Loucy (cell line): ENCODE data around the gene DDR1.

Experiments used
- H2AFZ ChIP-seq: fragments of 200-600 bp; sonication (generic); 2 replicates; pipeline ENCODE4 v1.6.0; 2016; ENCODE audit warnings: antibody characterized with exemption, mild to moderate bottlenecking, low read length, moderate library complexity
- H3F3A ChIP-seq: fragments of 200-600 bp; 2 replicates; pipeline ENCODE4 v1.6.0; 2016; ENCODE audit warnings: antibody characterized with exemption, low read depth, mild to moderate bottlenecking
- H3K27me3 ChIP-seq: fragments of 200-600 bp; sonication (generic); 2 replicates; pipeline ENCODE4 v1.6.1; 2014; ENCODE audit warnings: low read length, mild to moderate bottlenecking; ENCODE audit not compliant: insufficient read depth, poor library complexity, severe bottlenecking
- H3K36me3 ChIP-seq: fragments of 200-600 bp; sonication (generic); 2 replicates; pipeline ENCODE4 v1.6.1; 2016; ENCODE audit warnings: low read length; ENCODE audit not compliant: insufficient read depth
- H3K4me1 ChIP-seq: fragments of 200-600 bp; sonication (generic); 2 replicates; pipeline ENCODE4 v1.5.1; 2014; ENCODE audit warnings: low read length, mild to moderate bottlenecking; ENCODE audit not compliant: insufficient read depth, poor library complexity, severe bottlenecking
- H3K4me2 ChIP-seq: fragments of 200-600 bp; sonication (generic); 2 replicates; pipeline ENCODE4 v1.6.0; 2014; ENCODE audit warnings: antibody characterized with exemption, low read length, low read depth, mild to moderate bottlenecking; ENCODE audit not compliant: poor library complexity, severe bottlenecking
- H3K4me3 ChIP-seq: fragments of 200-600 bp; sonication (generic); 2 replicates; pipeline ENCODE4 v1.5.1; 2014; ENCODE audit warnings: low read length, mild to moderate bottlenecking, mixed read lengths; ENCODE audit not compliant: poor library complexity, severe bottlenecking
- H3K79me2 ChIP-seq: fragments of 200-600 bp; sonication (generic); 2 replicates; pipeline ENCODE4 v1.6.1; 2014; ENCODE audit warnings: low read length; ENCODE audit not compliant: insufficient read depth
- H3K9ac ChIP-seq: fragments of 200-600 bp; sonication (generic); 2 replicates; pipeline ENCODE4 v1.6.0; 2014; ENCODE audit warnings: mild to moderate bottlenecking, low read depth, low read length, moderate library complexity; ENCODE audit not compliant: poor library complexity, severe bottlenecking
- H3K9me2 ChIP-seq: fragments of 200-600 bp; sonication (generic); replicated peaks from 2 replicates; pipeline ENCODE4 v1.6.1; 2016; ENCODE audit warnings: low read depth, low read length, mixed read lengths
- H3K9me3 ChIP-seq: fragments of 200-600 bp; sonication (generic); 2 replicates; pipeline ENCODE4 v1.6.1; 2014; ENCODE audit warnings: mild to moderate bottlenecking, antibody characterized with exemption, low read length, low read depth; ENCODE audit not compliant: insufficient read depth
- H4K20me1 ChIP-seq: fragments of 200-600 bp; sonication (generic); 2 replicates; pipeline ENCODE4 v1.6.0; 2014; ENCODE audit warnings: antibody characterized with exemption, low read length, mild to moderate bottlenecking; ENCODE audit not compliant: insufficient read depth, poor library complexity, severe bottlenecking
- EZH2phosphoT487 ChIP-seq: fragments of 200-600 bp; IDR thresholded peaks from 2 replicates; pipeline ENCODE4 v1.6.1; 2018; ENCODE audit warnings: antibody characterized with exemption, mild to moderate bottlenecking, moderate library complexity, borderline replicate concordance
- TF ChIP-seq, protein P1 (sequence below): fragments of 200-600 bp; sonication (generic); conservative IDR thresholded peaks from 2 replicates; pipeline ENCODE4 v1.5.1; 2014; ENCODE audit warnings: mild to moderate bottlenecking, antibody characterized with exemption, low read length

Gene DDR1

GRCh38 chr6:30836431-30836866, 47.9 kb upstream of the DDR1 start:
- Histone ChIP-seq H4K20me1 (no peaks in the 10 kb centered on the region), H3K4me2 (no peak overlapping the region), H3K79me2 (no peaks in the 10 kb centered on the region), H3F3A (no peaks in the 10 kb centered on the region), H3K27me3 (no peaks in the 10 kb centered on the region), H3K9me3 (no peaks in the 10 kb centered on the region), H3K4me3 (no peak overlapping the region), H2AFZ (no peak overlapping the region), H3K36me3 (no peaks in the 10 kb centered on the region), H3K9me2 (no peaks in the 10 kb centered on the region), H3K9ac (no peak overlapping the region), H3K4me1 (peaks cover 4% of the 10 kb centered on the region)
- TF ChIP-seq, protein P1, sequence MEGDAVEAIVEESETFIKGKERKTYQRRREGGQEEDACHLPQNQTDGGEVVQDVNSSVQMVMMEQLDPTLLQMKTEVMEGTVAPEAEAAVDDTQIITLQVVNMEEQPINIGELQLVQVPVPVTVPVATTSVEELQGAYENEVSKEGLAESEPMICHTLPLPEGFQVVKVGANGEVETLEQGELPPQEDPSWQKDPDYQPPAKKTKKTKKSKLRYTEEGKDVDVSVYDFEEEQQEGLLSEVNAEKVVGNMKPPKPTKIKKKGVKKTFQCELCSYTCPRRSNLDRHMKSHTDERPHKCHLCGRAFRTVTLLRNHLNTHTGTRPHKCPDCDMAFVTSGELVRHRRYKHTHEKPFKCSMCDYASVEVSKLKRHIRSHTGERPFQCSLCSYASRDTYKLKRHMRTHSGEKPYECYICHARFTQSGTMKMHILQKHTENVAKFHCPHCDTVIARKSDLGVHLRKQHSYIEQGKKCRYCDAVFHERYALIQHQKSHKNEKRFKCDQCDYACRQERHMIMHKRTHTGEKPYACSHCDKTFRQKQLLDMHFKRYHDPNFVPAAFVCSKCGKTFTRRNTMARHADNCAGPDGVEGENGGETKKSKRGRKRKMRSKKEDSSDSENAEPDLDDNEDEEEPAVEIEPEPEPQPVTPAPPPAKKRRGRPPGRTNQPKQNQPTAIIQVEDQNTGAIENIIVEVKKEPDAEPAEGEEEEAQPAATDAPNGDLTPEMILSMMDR = no peak
- no peak for TF ChIP-seq EZH2phosphoT487

DNA sequence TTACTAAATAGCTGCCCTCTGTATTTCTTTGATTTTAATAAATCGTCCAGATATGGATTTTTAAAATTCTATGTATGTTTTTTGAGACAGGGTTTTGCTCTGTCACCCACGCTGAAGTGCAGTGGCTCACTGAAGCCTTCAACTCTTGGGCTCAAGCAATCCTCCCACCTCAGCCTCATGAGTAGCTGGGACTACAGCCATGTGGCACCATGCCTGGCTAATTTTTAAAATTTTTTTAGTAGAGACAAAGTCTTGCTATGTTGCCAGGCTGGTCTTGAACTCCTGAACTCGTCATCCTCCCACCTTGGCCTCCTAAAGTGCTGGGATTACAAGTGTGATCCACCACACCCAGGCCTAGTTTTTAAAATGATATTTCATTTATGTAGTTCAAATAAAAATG, 47.4 kb upstream of the DDR1 start:
- H3K27me3 ChIP-seq = no peaks in the 10 kb centered on the region
- TF ChIP-seq EZH2phosphoT487 = no peak
- TF ChIP-seq, protein P1 = no peak
- H3K4me2 ChIP-seq = no peak overlapping the region

GRCh38 chr6:30837432-30837831, 46.9 kb upstream of the DDR1 start:
- no peaks in the 10 kb centered on the region for H3K9me3 ChIP-seq
- TF ChIP-seq, protein P1 = no peak
- no peak for TF ChIP-seq EZH2phosphoT487
- H3K4me3 ChIP-seq = no peak overlapping the region
- no peaks in the 10 kb centered on the region for H3K79me2 ChIP-seq
- H4K20me1 ChIP-seq = no peaks in the 10 kb centered on the region
- H3K9ac ChIP-seq = no peak overlapping the region
- no peaks in the 10 kb centered on the region for H3K9me2 ChIP-seq
- H3K27me3 ChIP-seq = no peaks in the 10 kb centered on the region
- H3K4me2 ChIP-seq = no peak overlapping the region
- H3K4me1 ChIP-seq = peaks cover 4% of the 10 kb centered on the region
- H3F3A ChIP-seq = no peaks in the 10 kb centered on the region
- no peak overlapping the region for H2AFZ ChIP-seq
- H3K36me3 ChIP-seq = no peaks in the 10 kb centered on the region

More for the DNA sequence above, 47.4 kb upstream of the DDR1 start:
- no peak overlapping the region for H3K9ac ChIP-seq
- no peak overlapping the region for H3K4me3 ChIP-seq
- peaks cover 4% of the 10 kb centered on the region for H3K4me1 ChIP-seq
- no peaks in the 10 kb centered on the region for H3K36me3 ChIP-seq
- H3F3A ChIP-seq = no peaks in the 10 kb centered on the region
- H4K20me1 ChIP-seq = no peaks in the 10 kb centered on the region
- no peaks in the 10 kb centered on the region for H3K9me3 ChIP-seq
- no peak overlapping the region for H2AFZ ChIP-seq
- no peaks in the 10 kb centered on the region for H3K79me2 ChIP-seq
- no peaks in the 10 kb centered on the region for H3K9me2 ChIP-seq
